ENCODE measurements around the gene RANBP17. TPM values are rescaled to one million over a fixed set of nuclear protein-coding genes. Genes with fewer than 3 reads are reported as not detected.

RANBP17 gene
- total RNA-seq, 1 experiment from 2014 or later: 19.0 TPM

GRCh38 chr5:171275841-171276544 is 414.2 kb downstream of the RANBP17 start:
- H3K27ac Mint-ChIP-seq (ENCODE audit: low read depth, unreplicated experiment): no peak overlapping the region
- DNase-seq (ENCODE audit: unreplicated experiment): no peak
- no peak overlapping the region for H3K4me3 Mint-ChIP-seq (ENCODE audit: unreplicated experiment)
- ChIA-PET POLR2A (interaction anchor here (0.6 to 0.7 kb wide), 3 partner anchors 51 to 1956 kb away, joined by 3 to 4 read pairs (median 3); no protein-coding TSS in a partner anchor), CTCF (interaction anchor here (0.7 to 1.0 kb wide), 2 partner anchors 9 to 18 kb away, joined by 3 to 4 read pairs; no protein-coding TSS in a partner anchor)
- peaks cover 5% of the 10 kb centered on the region for H3K4me1 Mint-ChIP-seq (ENCODE audit: insufficient read depth, unreplicated experiment)
- H3K9me3 Mint-ChIP-seq (ENCODE audit: unreplicated experiment): no peaks in the 10 kb centered on the region
- H3K36me3 Mint-ChIP-seq (ENCODE audit: insufficient read depth, unreplicated experiment): no peaks in the 10 kb centered on the region
- BruUV-seq (replicated peaks): no TSS peak
- intact Hi-C loops (cut with micrococcal nuclease): no loop called here
- no peaks in the 10 kb centered on the region for H3K27me3 Mint-ChIP-seq (ENCODE audit: insufficient read depth, unreplicated experiment)
- no peak for TF ChIP-seq CTCF (IDR thresholded peaks at IDR 0.05; ENCODE audit: unreplicated experiment)

- DNase-seq (ENCODE audit: unreplicated experiment): no peak
- H3K4me3 Mint-ChIP-seq (ENCODE audit: unreplicated experiment): no peak overlapping the region
- CTCF ChIA-PET: interaction anchor here (0.6 to 1.6 kb wide), 2 partner anchors 27 to 59 kb away, joined by 3 to 4 read pairs; no protein-coding TSS in a partner anchor
- H3K9me3 Mint-ChIP-seq (ENCODE audit: unreplicated experiment): no peaks in the 10 kb centered on the region
- H3K27me3 Mint-ChIP-seq (ENCODE audit: insufficient read depth, unreplicated experiment): no peaks in the 10 kb centered on the region
- no peak overlapping the region for H3K27ac Mint-ChIP-seq (ENCODE audit: low read depth, unreplicated experiment)
- no peaks in the 10 kb centered on the region for H3K36me3 Mint-ChIP-seq (ENCODE audit: insufficient read depth, unreplicated experiment)
- intact Hi-C loops (cut with micrococcal nuclease): no loop called here
- H3K4me1 Mint-ChIP-seq (ENCODE audit: insufficient read depth, unreplicated experiment): no peaks in the 10 kb centered on the region
- no peak for TF ChIP-seq CTCF (IDR thresholded peaks at IDR 0.05; ENCODE audit: unreplicated experiment)
- POLR2A ChIA-PET: no interaction called here
- no TSS peak for BruUV-seq (replicated peaks)
These were observed 421.9 kb downstream of the RANBP17 start for GRCh38 chr5:171283753-171284152.

- no peak for DNase-seq (ENCODE audit: unreplicated experiment)
- Mint-ChIP-seq H3K4me1 (ENCODE audit: insufficient read depth, unreplicated experiment) (no peaks in the 10 kb centered on the region), H3K36me3 (ENCODE audit: insufficient read depth, unreplicated experiment) (no peaks in the 10 kb centered on the region), H3K27me3 (ENCODE audit: insufficient read depth, unreplicated experiment) (no peaks in the 10 kb centered on the region), H3K27ac (ENCODE audit: low read depth, unreplicated experiment) (no peak overlapping the region), H3K4me3 (ENCODE audit: unreplicated experiment) (no peak overlapping the region), H3K9me3 (ENCODE audit: unreplicated experiment) (no peaks in the 10 kb centered on the region)
- no TSS peak for BruUV-seq (replicated peaks)
- ChIA-PET POLR2A (no interaction called here), CTCF (interaction anchor here (0.6 to 1.2 kb wide), 3 partner anchors 57 to 476 kb away, joined by 3 read pairs; no protein-coding TSS in a partner anchor)
- TF ChIP-seq CTCF (IDR thresholded peaks at IDR 0.05; ENCODE audit: unreplicated experiment): no peak
- intact Hi-C loops (cut with micrococcal nuclease): no loop called here
These were observed 423.6 kb downstream of the RANBP17 start for GRCh38 chr5:171285465-171285864.

DNA sequence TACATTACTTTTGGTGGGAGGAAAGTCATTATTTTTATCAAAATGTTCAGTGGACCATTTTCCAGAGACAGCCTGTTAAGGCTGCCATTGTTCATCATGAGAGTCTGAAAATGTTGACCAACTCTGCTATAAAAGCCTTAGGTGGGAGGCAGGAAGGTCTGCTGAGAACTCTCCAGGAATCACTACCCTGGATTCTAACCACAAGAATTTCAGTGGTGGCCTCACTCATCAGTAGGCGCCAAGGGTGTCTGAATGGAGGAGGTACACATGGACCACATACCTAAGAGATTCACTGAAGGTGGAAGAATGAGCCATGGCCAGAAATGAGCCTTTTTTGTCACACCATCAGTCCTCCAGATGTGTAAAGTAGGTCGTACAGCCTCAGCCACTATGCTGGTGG is 426.2 kb downstream of the RANBP17 start:
- no peak for DNase-seq (ENCODE audit: unreplicated experiment)
- no peaks in the 10 kb centered on the region for H3K4me1 Mint-ChIP-seq (ENCODE audit: insufficient read depth, unreplicated experiment)
- BruUV-seq (replicated peaks): no TSS peak
- ChIA-PET CTCF (no interaction called here), POLR2A (no interaction called here)
- intact Hi-C loops (cut with micrococcal nuclease): no loop called here
- H3K27me3 Mint-ChIP-seq (ENCODE audit: insufficient read depth, unreplicated experiment): no peaks in the 10 kb centered on the region
- no peaks in the 10 kb centered on the region for H3K36me3 Mint-ChIP-seq (ENCODE audit: insufficient read depth, unreplicated experiment)
- H3K9me3 Mint-ChIP-seq (ENCODE audit: unreplicated experiment): no peaks in the 10 kb centered on the region
- no peak overlapping the region for H3K4me3 Mint-ChIP-seq (ENCODE audit: unreplicated experiment)
- no peak for TF ChIP-seq CTCF (IDR thresholded peaks at IDR 0.05; ENCODE audit: unreplicated experiment)
- H3K27ac Mint-ChIP-seq (ENCODE audit: low read depth, unreplicated experiment): no peak overlapping the region
